Stomach smooth muscle (tissue), 2 donors: ENCODE data around the gene ZNF275.

Experiments
- H3K27ac ChIP-seq: one replicate; pipeline ENCODE4 v1.7.0; 2013; ENCODE audit warnings: mild to moderate bottlenecking, low read length, inconsistent platforms
- H3K27me3 ChIP-seq, 2 donors: one replicate each; pipeline ENCODE4 v1.7.0; 2013; ENCODE audit warnings: low read length in 2 of 2; ENCODE audit not compliant: insufficient read depth in 2 of 2, control insufficient read depth in 1 of 2
- H3K36me3 ChIP-seq, 2 donors: one replicate each; pipeline ENCODE4 v1.7.0; 2013; ENCODE audit warnings: low read length in 2 of 2; ENCODE audit not compliant: control insufficient read depth in 2 of 2, insufficient read depth in 2 of 2
- H3K4me1 ChIP-seq: one replicate; pipeline ENCODE4 v1.7.0; 2013; ENCODE audit warnings: low read length; ENCODE audit not compliant: control insufficient read depth, insufficient read depth
- H3K4me3 ChIP-seq, 2 donors: one replicate each; pipeline ENCODE4 v1.7.0; 2013; ENCODE audit warnings: low read length in 2 of 2
- H3K9ac ChIP-seq, 2 donors: one replicate each; pipeline ENCODE4 v1.7.0; 2013; ENCODE audit warnings: low read length in 2 of 2, mild to moderate bottlenecking in 1 of 2
- H3K9me3 ChIP-seq, 2 donors: one replicate each; pipeline ENCODE4 v1.7.0; 2013; ENCODE audit warnings: low read length in 2 of 2; ENCODE audit not compliant: control insufficient read depth in 2 of 2
- donor health status: healthy.
- donor health status: Pancreatic carcinoma.

ZNF275 gene

DNA sequence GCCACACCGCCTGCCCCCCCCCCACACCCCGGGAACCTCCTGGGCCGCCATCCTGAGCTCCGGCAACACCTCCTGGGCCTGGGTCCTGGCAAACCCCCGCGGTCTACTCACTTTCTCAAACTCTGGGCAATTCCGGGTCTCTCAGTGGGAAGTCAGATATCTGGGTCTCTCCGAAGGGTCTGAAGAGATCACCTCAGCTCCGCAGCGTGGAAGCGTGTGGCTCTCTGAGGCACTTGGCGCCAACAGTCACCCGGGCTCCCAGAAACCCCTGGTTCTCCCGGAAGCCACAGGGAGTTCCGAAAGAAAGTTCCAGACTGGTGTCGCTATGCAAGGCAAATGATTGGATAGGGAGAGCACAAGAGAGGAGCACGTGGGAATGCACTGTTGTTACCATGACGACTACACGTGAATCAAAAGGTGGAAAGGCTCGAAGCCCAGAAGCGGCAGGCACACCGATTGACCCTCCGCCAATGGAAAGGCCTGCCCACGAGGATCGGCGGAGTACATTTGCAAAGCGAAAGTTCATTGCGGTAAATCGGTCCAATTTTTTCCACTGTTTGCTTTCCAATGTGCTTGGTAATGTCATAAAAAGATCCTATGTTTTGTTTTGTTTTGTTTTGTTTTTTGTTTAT, 67.3 kb downstream of the ZNF275 start, which contains the start of gene PNMA6E:
Gene PNMA6E (minus strand): TSS at position 218 of the 632 bp plus-strand sequence. CDS start 2,501 bp downstream, outside the sequence.
- Histone ChIP-seq H3K9me3 (no peaks in the 10 kb centered on the region), H3K36me3 (no peaks in the 10 kb centered on the region), H3K4me1 (no peaks in the 10 kb centered on the region), H3K4me3 (no peak within 1 kb of the TSS), H3K27me3 (peaks cover 0 to 8% of the 10 kb centered on the region in 2 donors), H3K9ac (no peak within 1 kb of the TSS), H3K27ac (no peak within 1 kb of the TSS)
